GM13976 (cell line): Measurements from ENCODE around the gene STK32A.

Experiments used
- DNase-seq: peaks from one replicate; pipeline ENCODE4 v3.0.0; 2012; ENCODE audit warnings: low spot score
- in situ Hi-C: fragments of 300-500 bp; cut with MboI; formaldehyde crosslinking; loops from one replicate; pipeline ENCODE4 v1.12.0; 2022; ENCODE audit warnings: low sequenced_read_pairs, mixed read lengths, inconsistent platforms; ENCODE audit not compliant: unreplicated experiment
- TF ChIP-seq, protein P1 (sequence below): IDR thresholded peaks from 2 replicates; pipeline ENCODE4 v1.5.1; 2012; ENCODE audit warnings: borderline replicate concordance, mild to moderate bottlenecking; ENCODE audit not compliant: insufficient read depth; ENCODE audit errors: extremely low read depth, missing control alignments, control extremely low read depth

The STK32A gene

GRCh38 chr5:147234825-147235635, at the start of gene STK32A:
STK32A (plus strand) TSS chr5:147235026; CDS start chr5:147239635, 4,609 bp downstream.
- TF ChIP-seq, protein P1, sequence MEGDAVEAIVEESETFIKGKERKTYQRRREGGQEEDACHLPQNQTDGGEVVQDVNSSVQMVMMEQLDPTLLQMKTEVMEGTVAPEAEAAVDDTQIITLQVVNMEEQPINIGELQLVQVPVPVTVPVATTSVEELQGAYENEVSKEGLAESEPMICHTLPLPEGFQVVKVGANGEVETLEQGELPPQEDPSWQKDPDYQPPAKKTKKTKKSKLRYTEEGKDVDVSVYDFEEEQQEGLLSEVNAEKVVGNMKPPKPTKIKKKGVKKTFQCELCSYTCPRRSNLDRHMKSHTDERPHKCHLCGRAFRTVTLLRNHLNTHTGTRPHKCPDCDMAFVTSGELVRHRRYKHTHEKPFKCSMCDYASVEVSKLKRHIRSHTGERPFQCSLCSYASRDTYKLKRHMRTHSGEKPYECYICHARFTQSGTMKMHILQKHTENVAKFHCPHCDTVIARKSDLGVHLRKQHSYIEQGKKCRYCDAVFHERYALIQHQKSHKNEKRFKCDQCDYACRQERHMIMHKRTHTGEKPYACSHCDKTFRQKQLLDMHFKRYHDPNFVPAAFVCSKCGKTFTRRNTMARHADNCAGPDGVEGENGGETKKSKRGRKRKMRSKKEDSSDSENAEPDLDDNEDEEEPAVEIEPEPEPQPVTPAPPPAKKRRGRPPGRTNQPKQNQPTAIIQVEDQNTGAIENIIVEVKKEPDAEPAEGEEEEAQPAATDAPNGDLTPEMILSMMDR, result no peak
- DNase-seq, result no peak
- in situ Hi-C loops, result loop anchor here (25.0 kb wide), 1 partner anchor 327 kb away; no protein-coding TSS in a partner anchor

DNA sequence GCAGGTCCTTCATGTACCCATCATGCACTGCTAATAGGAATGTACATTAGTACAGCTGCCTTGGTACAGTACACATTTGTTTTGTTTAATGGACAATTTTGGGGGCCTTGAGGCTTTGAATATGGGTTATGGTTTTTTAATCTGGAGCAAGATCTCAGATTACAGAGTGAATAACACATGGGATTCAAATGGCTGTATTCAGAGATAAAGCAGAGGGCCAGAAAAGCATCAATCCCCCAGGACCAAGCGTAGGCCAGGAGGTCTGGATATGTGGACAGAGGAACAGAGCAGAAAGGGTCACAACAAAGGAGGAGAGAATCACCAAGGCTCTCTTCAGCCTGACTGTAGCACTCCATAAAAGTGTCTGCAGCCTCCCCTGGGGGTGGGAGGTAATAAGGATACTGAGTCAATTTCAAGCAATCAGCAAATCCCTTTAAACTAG, 47.7 kb upstream of the STK32A start:
- DNase-seq, result no peak
- in situ Hi-C loops, result loop anchor here (25.0 kb wide), 1 partner anchor 650 kb away; no protein-coding TSS in a partner anchor
- TF ChIP-seq, protein P1, result no peak

DNA sequence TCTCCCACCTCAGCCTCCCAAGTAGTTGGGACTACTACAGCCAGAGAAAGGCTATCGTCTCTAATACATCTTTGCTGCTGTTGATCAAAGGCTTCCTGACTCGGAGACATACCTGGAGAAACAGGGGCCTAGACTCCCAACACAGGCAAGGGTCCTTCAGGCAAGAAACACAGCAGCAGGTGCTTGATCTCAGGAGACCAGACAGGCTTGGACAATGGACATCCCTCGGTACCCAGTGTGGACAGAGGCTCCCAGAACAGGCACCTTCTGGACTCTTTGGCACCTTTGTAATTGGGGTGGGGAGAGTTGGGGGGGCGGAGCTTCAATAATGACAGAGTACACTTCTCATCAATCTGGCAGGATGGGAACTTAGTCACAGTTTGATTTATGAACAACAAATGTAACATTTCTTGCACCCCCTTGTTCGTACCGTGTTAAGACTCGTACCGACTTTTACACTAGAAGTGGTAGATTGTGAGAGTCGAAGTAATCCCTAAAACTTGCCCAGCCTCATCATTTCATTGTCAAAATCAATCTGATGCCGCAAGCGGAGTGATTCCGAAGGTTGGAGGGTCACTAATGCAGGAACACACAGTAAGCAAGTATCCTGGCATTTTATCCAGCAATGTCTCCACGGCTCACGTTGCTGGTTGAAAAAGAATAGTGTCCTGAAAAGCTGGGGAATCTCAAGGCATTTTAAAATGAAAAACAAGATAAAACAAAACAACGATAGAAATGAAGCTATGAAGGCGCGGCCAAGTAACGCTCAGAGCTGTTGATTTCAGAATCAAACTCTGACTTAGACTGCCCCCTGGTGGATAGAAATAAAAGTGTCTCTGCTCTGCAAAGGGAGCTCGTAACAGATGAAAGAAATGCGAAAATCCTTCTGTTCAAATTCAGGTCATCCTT, 46.4 kb upstream of the STK32A start:
- in situ Hi-C loops, result loop anchor here (25.0 kb wide), 1 partner anchor 651 kb away; no protein-coding TSS in a partner anchor
- DNase-seq, result peak; percentile 36
- TF ChIP-seq, protein P1, result peak; percentile 73

GRCh38 chr5:147189109-147189424, 45.8 kb upstream of the STK32A start:
- no peak for DNase-seq
- in situ Hi-C loops, result loop anchor here (25.0 kb wide), 1 partner anchor 652 kb away; no protein-coding TSS in a partner anchor
- TF ChIP-seq, protein P1, result no peak

- TF ChIP-seq, protein P1, result no peak
- DNase-seq, result no peak
- in situ Hi-C loops, result loop anchor here (25.0 kb wide), 1 partner anchor 653 kb away; no protein-coding TSS in a partner anchor
These were observed 44.5 kb upstream of the STK32A start for GRCh38 chr5:147190331-147190730.

DNA sequence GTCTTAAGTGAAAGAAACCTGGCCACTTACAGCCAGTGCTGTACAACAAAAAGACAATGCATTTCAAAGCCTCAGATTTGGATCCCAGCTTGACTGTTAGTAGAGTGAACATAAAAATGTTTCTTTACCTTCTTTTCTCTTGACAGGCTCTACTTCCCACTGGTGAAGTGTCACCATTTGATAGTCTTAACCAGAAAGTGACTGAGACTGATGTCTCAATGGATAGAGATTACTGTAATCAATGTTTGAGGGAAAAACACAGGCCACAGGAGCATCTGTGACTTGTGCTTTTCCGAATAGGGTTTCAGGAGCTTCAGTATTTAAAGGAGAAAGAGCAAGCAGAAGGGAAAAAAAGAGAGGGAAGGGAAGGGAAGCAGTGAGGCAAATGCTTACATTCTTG, 41.7 kb upstream of the STK32A start:
- TF ChIP-seq, protein P1, result no peak
- in situ Hi-C loops, result loop anchor here (25.0 kb wide), 1 partner anchor 656 kb away; no protein-coding TSS in a partner anchor
- no peak for DNase-seq
